H1 (cell line): Measurements from ENCODE around the gene RADIL. TPM values are rescaled to one million over a fixed set of nuclear protein-coding genes. Genes with fewer than 3 reads are reported as not detected.

Experiments used
- CTCF ChIA-PET: fragments of 300-600 bp; sonication (Branson Sonifier 250); formaldehyde crosslinking; loops from one replicate; lab custom pipeline; 2021; ENCODE audit not compliant: partially characterized antibody; lab: Charles Lee
- POLR2A ChIA-PET: fragments of 300-600 bp; sonication (Branson Sonifier 250); formaldehyde crosslinking; loops from one replicate; lab custom pipeline; 2021; ENCODE audit warnings: inconsistent platforms; ENCODE audit not compliant: partially characterized antibody; lab: Charles Lee
- DNase-seq, 2 experiments: peaks; one replicate each; pipeline versions ENCODE4 v3.0.0 to v3.0.0-alpha.2; 2010 to 2022; ENCODE audit warnings: low spot score in 2 of 2, low read depth in 1 of 2, mixed read lengths in 1 of 2
- FAIRE-seq: peaks from 2 replicates; lab custom pipeline; 2011; peaks lifted over from hg19 to GRCh38; lab: Jason Lieb, UNC
- H2AFZ ChIP-seq: 2 replicates; pipeline ENCODE4 v1.8.1; 2012; ENCODE audit warnings: low read length, inconsistent platforms
- H2AK5ac ChIP-seq: 2 replicates; pipeline ENCODE4 v1.6.1; 2013; ENCODE audit warnings: low read depth, low read length
- H2BK120ac ChIP-seq: replicated peaks from 2 replicates; pipeline ENCODE3; 2013; ENCODE audit warnings: low read depth, low read length, inconsistent platforms
- H2BK12ac ChIP-seq: 2 replicates; pipeline ENCODE4 v1.6.1; 2013; ENCODE audit warnings: low read depth, low read length
- H2BK15ac ChIP-seq: 2 replicates; pipeline ENCODE4 v1.6.1; 2013; ENCODE audit warnings: low read length
- H2BK20ac ChIP-seq: 2 replicates; pipeline ENCODE4 v1.6.1; 2013; ENCODE audit warnings: low read length
- H2BK5ac ChIP-seq: 2 replicates; pipeline ENCODE4 v1.6.1; 2013; ENCODE audit warnings: low read depth, low read length
- H3K14ac ChIP-seq: 2 replicates; pipeline ENCODE4 v1.6.1; 2013; ENCODE audit warnings: inconsistent platforms; ENCODE audit not compliant: insufficient read length
- H3K18ac ChIP-seq: 2 replicates; pipeline ENCODE4 v1.6.1; 2013; ENCODE audit warnings: low read length; ENCODE audit errors: extremely low read depth
- H3K23ac ChIP-seq: 2 replicates; pipeline ENCODE4 v1.6.1; 2013; ENCODE audit warnings: inconsistent platforms; ENCODE audit not compliant: insufficient read length
- H3K23me2 ChIP-seq: 2 replicates; pipeline ENCODE4 v1.6.1; 2013; ENCODE audit warnings: low read depth, low read length
- H3K27ac ChIP-seq: 2 replicates; pipeline ENCODE4 v1.6.1; 2011; ENCODE audit warnings: low read depth, low read length, inconsistent platforms
- H3K27me3 ChIP-seq, 4 experiments: replicated peaks in 1 of 4; 1 replicate in 1 of 4; 2 replicates in 3 of 4; pipeline versions ENCODE4 v1.6.1 to v1.8.1; 2011 to 2013; ENCODE audit warnings: low read length in 3 of 4, mild to moderate bottlenecking in 3 of 4, inconsistent platforms in 2 of 4, mixed read lengths in 2 of 4, moderate library complexity in 1 of 4; ENCODE audit not compliant: control insufficient read depth in 3 of 4, insufficient read depth in 3 of 4; ENCODE audit errors: extremely low read depth in 1 of 4
- H3K36me3 ChIP-seq, 4 experiments: 2 replicates each; pipeline versions ENCODE4 v1.6.1 to v1.8.1; 2011 to 2013; ENCODE audit warnings: mild to moderate bottlenecking in 4 of 4, low read length in 3 of 4, moderate library complexity in 2 of 4, control low read depth in 1 of 4, inconsistent platforms in 1 of 4; ENCODE audit not compliant: insufficient read depth in 4 of 4, control insufficient read depth in 2 of 4
- H3K4ac ChIP-seq: replicated peaks from 2 replicates; pipeline ENCODE3; 2013; ENCODE audit warnings: low read length, low read depth, mixed read lengths, inconsistent platforms; ENCODE audit not compliant: insufficient read length
- H3K4me1 ChIP-seq, 4 experiments: replicated peaks in 1 of 4; 1 replicate in 1 of 4; 2 replicates in 3 of 4; pipeline versions ENCODE4 v1.6.1 to v1.8.1; 2011 to 2013; ENCODE audit warnings: low read length in 3 of 4, inconsistent platforms in 2 of 4, mixed read lengths in 1 of 4; ENCODE audit not compliant: insufficient read depth in 4 of 4, control insufficient read depth in 3 of 4
- H3K4me2 ChIP-seq, 2 experiments: 2 replicates each; pipeline versions ENCODE4 v1.6.1 to v1.8.1; 2011 to 2013; ENCODE audit warnings: low read depth in 2 of 2, low read length in 2 of 2, control low read depth in 1 of 2, inconsistent platforms in 1 of 2, mild to moderate bottlenecking in 1 of 2; ENCODE audit not compliant: insufficient read depth in 1 of 2
- H3K4me3 ChIP-seq, 4 experiments: fragments of 200-600, 300-600 bp in 1 of 4; sonication (generic), shearing (Covaris generic), sonication (Bioruptor Twin) in 1 of 4; 2 replicates each; pipeline versions ENCODE4 v1.5.1 to v1.8.1; 2011 to 2016; ENCODE audit warnings: low read length in 4 of 4, low read depth in 3 of 4, control low read depth in 2 of 4, inconsistent platforms in 2 of 4, mild to moderate bottlenecking in 2 of 4, mixed read lengths in 1 of 4, moderate library complexity in 1 of 4; ENCODE audit not compliant: insufficient read depth in 2 of 4; ENCODE audit errors: extremely low read depth in 1 of 4
- H3K56ac ChIP-seq: replicated peaks from 2 replicates; pipeline ENCODE3; 2013; ENCODE audit warnings: low read depth, mild to moderate bottlenecking, mixed read lengths, low read length, inconsistent platforms; ENCODE audit not compliant: insufficient read length
- H3K79me1 ChIP-seq: 2 replicates; pipeline ENCODE4 v1.6.1; 2013; ENCODE audit warnings: low read depth, low read length, control low read depth
- H3K79me2 ChIP-seq, 2 experiments: 2 replicates each; pipeline versions ENCODE4 v1.6.1 to v1.8.1; 2012 to 2013; ENCODE audit warnings: low read length in 2 of 2, mild to moderate bottlenecking in 2 of 2, inconsistent platforms in 1 of 2; ENCODE audit not compliant: insufficient read depth in 2 of 2, control insufficient read depth in 1 of 2
- H3K9ac ChIP-seq, 4 experiments: replicated peaks in 1 of 4; 1 replicate in 1 of 4; 2 replicates in 3 of 4; pipeline versions ENCODE4 v1.6.1 to v1.8.1; 2011 to 2013; ENCODE audit warnings: low read depth in 3 of 4, low read length in 3 of 4, control low read depth in 2 of 4, mild to moderate bottlenecking in 2 of 4, moderate library complexity in 2 of 4, inconsistent platforms in 1 of 4; ENCODE audit errors: extremely low read depth in 1 of 4
- H3K9me3 ChIP-seq, 2 experiments: 2 replicates each; pipeline versions ENCODE4 v1.6.1 to v1.8.1; 2012 to 2013; ENCODE audit warnings: mild to moderate bottlenecking in 2 of 2, moderate library complexity in 2 of 2, control low read depth in 1 of 2, inconsistent platforms in 1 of 2, low read depth in 1 of 2, low read length in 1 of 2, mixed read lengths in 1 of 2; ENCODE audit not compliant: insufficient read depth in 2 of 2
- H4K20me1 ChIP-seq, 2 experiments: replicated peaks in 1 of 2; 2 replicates each; pipeline versions ENCODE3 to v1.8.1; 2011 to 2013; ENCODE audit warnings: inconsistent platforms in 2 of 2, low read length in 2 of 2, mild to moderate bottlenecking in 1 of 2; ENCODE audit not compliant: insufficient read depth in 2 of 2, control insufficient read depth in 1 of 2
- H4K5ac ChIP-seq: 2 replicates; pipeline ENCODE4 v1.6.1; 2013; ENCODE audit warnings: low read length, low read depth, mixed read lengths, inconsistent platforms; ENCODE audit not compliant: insufficient read length
- H4K8ac ChIP-seq: 2 replicates; pipeline ENCODE4 v1.8.0; 2013; ENCODE audit warnings: mild to moderate bottlenecking, moderate library complexity, low read length, inconsistent platforms; ENCODE audit not compliant: insufficient read depth; ENCODE audit errors: extremely low read depth
- H4K91ac ChIP-seq: replicated peaks from 2 replicates; pipeline ENCODE3; 2013; ENCODE audit warnings: low read length, mixed read lengths, inconsistent platforms; ENCODE audit not compliant: insufficient read length
- BRCA1 ChIP-seq: IDR thresholded peaks from 2 replicates; pipeline ENCODE4 v1.6.1; 2012; ENCODE audit warnings: low read depth, low read length, improper control_type of control experiment
- CHD2 ChIP-seq: IDR thresholded peaks from 2 replicates; pipeline ENCODE4 v1.6.1; 2012; ENCODE audit warnings: low read length, improper control_type of control experiment
- RXRA ChIP-seq: IDR thresholded peaks from 2 replicates; pipeline ENCODE4 v1.6.1; 2011; ENCODE audit warnings: low read depth, mild to moderate bottlenecking, low read length, moderate library complexity; ENCODE audit not compliant: insufficient read depth
- SIN3A ChIP-seq, 2 experiments: IDR thresholded peaks in 1 of 2; conservative IDR thresholded peaks in 1 of 2; 2 replicates each; pipeline ENCODE4 v1.6.1; 2011 to 2012; ENCODE audit warnings: low read length in 2 of 2, improper control_type of control experiment in 1 of 2, low read depth in 1 of 2, mild to moderate bottlenecking in 1 of 2
- SIX5 ChIP-seq: IDR thresholded peaks from 2 replicates; pipeline ENCODE4 v1.6.1; 2011; ENCODE audit warnings: mild to moderate bottlenecking, low read depth, low read length
- SP1 ChIP-seq: IDR thresholded peaks from 2 replicates; pipeline ENCODE4 v1.6.1; 2011; ENCODE audit warnings: low read depth, low read length
- SUZ12 ChIP-seq: fragments of 200-600 bp; sonication (generic); IDR thresholded peaks from 2 replicates; pipeline ENCODE4 v1.6.1; 2012; ENCODE audit warnings: mild to moderate bottlenecking, inconsistent platforms, low read length, moderate library complexity, mixed read lengths
- WGBS, 2 experiments: shearing (Covaris generic) in 1 of 2; methylation state at CpG; one replicate each; pipeline versions ENCODE4 v1.1.6 to v1.1.7; 2013 to 2015; ENCODE audit warnings: low lambda C conversion rate in 2 of 2, mixed read lengths in 2 of 2, inconsistent platforms in 1 of 2, low coverage in 1 of 2, missing lambda C conversion rate in 1 of 2; ENCODE audit not compliant: insufficient replicate concordance in 2 of 2, insufficient coverage in 1 of 2, insufficient read length in 1 of 2; ENCODE audit errors: extremely low coverage in 1 of 2, missing lambda C conversion rate in 1 of 2; 5-methylcytosine and 5-hydroxymethylcytosine counted together
- polyA plus RNA-seq, 7 experiments: library from polyadenylated mRNA; depleted of rRNA in 3 of 7; stranded (reverse) in 5 of 7; unstranded in 2 of 7; fragments of >200 nt in 5 of 7; fragments of 200-250 nt in 2 of 7; gene quantifications; 1 replicate in 5 of 7; 2 replicates in 1 of 7; 4 replicates in 1 of 7; pipeline versions ENCODE4 v1.2.1 to v1.2.3, GENCODE V29; 2011 to 2013; ENCODE audit warnings: missing spikeins in 2 of 7, mixed read lengths in 2 of 7
- total RNA-seq: library from RNA; stranded (reverse); fragmentation: NEBNext Ultra II Directional; extraction: Animal tissue kit (Norgen Biotek cat#: 25700); gene quantifications from 2 replicates; pipeline ENCODE4 v1.2.1, GENCODE V29; 2021
- TF ChIP-seq, protein P1 (sequence below): IDR thresholded peaks from 2 replicates; pipeline ENCODE4 v1.6.1; 2012; ENCODE audit warnings: inconsistent platforms
- TF ChIP-seq, protein P2 (sequence below): IDR thresholded peaks from 2 replicates; pipeline ENCODE4 v1.6.1; 2011; ENCODE audit warnings: low read depth, mild to moderate bottlenecking, low read length; ENCODE audit not compliant: insufficient read depth
- TF ChIP-seq, protein P3 (sequence below): IDR thresholded peaks from 2 replicates; pipeline ENCODE4 v1.6.1; 2011; ENCODE audit warnings: low read length, improper control_type of control experiment

Gene RADIL
- total and polyA plus RNA-seq, 2 of the 8 experiments (the other 6 are each of a cell fraction or from before 2014, with no cell fraction given) = 5.0 to 5.4 TPM

DNA sequence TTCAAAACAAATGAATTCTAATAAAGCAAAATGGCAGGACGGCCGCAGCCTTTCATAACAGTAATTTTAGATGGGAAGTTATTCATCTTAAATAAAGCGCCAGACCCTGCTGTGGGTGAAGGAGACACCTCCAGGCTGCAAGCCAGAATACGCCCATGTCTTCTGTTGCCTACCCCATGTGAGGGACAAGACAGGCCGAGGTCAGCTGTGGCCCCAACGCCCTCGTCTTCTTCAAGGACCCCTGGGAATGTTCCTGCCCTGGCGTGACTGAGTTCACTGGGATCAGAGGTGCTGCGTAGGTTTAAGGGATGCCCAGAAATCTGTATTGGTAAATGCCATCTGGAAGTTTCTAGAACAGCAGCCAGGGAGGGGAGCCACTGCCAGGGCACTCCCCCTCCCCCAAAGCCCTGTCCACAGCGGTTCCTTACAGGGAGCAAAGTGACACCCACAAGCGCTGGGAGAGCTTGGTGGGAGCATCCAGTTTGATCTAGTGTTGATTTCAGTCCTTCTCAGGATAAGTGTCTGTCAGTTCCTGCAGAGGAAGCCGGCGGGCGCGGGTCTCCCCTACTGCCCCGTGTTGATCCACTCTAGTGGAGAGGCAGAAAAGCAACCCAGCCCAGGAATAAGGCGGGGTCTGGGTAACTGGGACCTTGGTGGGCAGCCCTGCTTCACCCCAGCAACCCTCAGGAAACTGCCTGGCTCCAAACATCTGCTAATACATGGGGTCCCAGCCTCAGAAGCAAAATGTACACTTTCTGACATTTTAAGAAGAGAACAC lies 42.3 kb downstream of the RADIL start:
- peaks cover 0 to 4% (median 0%) of the 10 kb centered on the region in 4 experiments; a peak in 1 of 7 replicates for H3K4me1 ChIP-seq
- no peak overlapping the region for H3K18ac ChIP-seq
- no peaks in the 10 kb centered on the region for H3K9me3 ChIP-seq
- H2BK20ac ChIP-seq = no peak overlapping the region
- peaks cover 2% of the 10 kb centered on the region; the same call in 1 of the 2 replicates for H3K23me2 ChIP-seq
- no peak overlapping the region for H3K9ac ChIP-seq
- no peak overlapping the region for H2BK15ac ChIP-seq
- ChIA-PET POLR2A (no interaction called here), CTCF (interaction anchor here (5.4 to 5.8 kb wide), 2 partner anchors 10 to 43 kb away, joined by 39 to 51 read pairs; partner anchors contain the start of gene RADIL)
- DNase-seq (peak in 1 of 2 experiments; percentile 43), FAIRE-seq (no peak)
- 89% methylated on average over 17 of the region's 17 CpGs; no CpG with 5 or more reads in 1 of the 2 experiments for WGBS, 2 experiments
- no peak overlapping the region for H2BK5ac ChIP-seq
- H3K36me3 ChIP-seq = no peaks in the 10 kb centered on the region
- no peak overlapping the region for H3K27ac ChIP-seq
- no peak overlapping the region for H4K8ac ChIP-seq
- no peak overlapping the region for H4K91ac ChIP-seq
- H2BK120ac ChIP-seq = no peak overlapping the region
- no peak overlapping the region for H3K14ac ChIP-seq
- no peak overlapping the region for H2BK12ac ChIP-seq
- H2AK5ac ChIP-seq = no peak overlapping the region
- no peaks in the 10 kb centered on the region for H3K79me1 ChIP-seq
- H3K79me2 ChIP-seq = no peaks in the 10 kb centered on the region
- H3K23ac ChIP-seq = no peak overlapping the region
- H4K5ac ChIP-seq = no peak overlapping the region
- no peak overlapping the region for H2AFZ ChIP-seq
- no peak overlapping the region for H3K4me2 ChIP-seq
- H3K27me3 ChIP-seq = no peaks in the 10 kb centered on the region
- peaks cover 0 to 6% of the 10 kb centered on the region in 2 experiments for H4K20me1 ChIP-seq
- no peak overlapping the region for H3K4me3 ChIP-seq
- H3K56ac ChIP-seq = no peak overlapping the region
- H3K4ac ChIP-seq = no peak overlapping the region
- TF ChIP-seq, protein P1, sequence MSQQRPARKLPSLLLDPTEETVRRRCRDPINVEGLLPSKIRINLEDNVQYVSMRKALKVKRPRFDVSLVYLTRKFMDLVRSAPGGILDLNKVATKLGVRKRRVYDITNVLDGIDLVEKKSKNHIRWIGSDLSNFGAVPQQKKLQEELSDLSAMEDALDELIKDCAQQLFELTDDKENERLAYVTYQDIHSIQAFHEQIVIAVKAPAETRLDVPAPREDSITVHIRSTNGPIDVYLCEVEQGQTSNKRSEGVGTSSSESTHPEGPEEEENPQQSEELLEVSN = no peak
- TF ChIP-seq SP1 = no peak
- TF ChIP-seq, protein P2, sequence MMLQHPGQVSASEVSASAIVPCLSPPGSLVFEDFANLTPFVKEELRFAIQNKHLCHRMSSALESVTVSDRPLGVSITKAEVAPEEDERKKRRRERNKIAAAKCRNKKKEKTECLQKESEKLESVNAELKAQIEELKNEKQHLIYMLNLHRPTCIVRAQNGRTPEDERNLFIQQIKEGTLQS = no peak
- TF ChIP-seq SIX5 = no peak
- TF ChIP-seq, protein P3, sequence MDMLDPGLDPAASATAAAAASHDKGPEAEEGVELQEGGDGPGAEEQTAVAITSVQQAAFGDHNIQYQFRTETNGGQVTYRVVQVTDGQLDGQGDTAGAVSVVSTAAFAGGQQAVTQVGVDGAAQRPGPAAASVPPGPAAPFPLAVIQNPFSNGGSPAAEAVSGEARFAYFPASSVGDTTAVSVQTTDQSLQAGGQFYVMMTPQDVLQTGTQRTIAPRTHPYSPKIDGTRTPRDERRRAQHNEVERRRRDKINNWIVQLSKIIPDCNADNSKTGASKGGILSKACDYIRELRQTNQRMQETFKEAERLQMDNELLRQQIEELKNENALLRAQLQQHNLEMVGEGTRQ = no peak
- TF ChIP-seq CHD2 = no peak
- TF ChIP-seq SUZ12 = no peak
- no peak for TF ChIP-seq SIN3A (conservative IDR thresholded peaks at IDR 0.05 in 1 of 2, IDR thresholded peaks at IDR 0.05 in 1 of 2; ENCODE audit: low read depth in 1 of 2, low read length in 2 of 2)
- no peak for TF ChIP-seq BRCA1
- no peak for TF ChIP-seq RXRA
